SU-DHL-6 (cell line): ENCODE measurements around the gene INO80D.

Experiments
- H2AFZ ChIP-seq: fragments of 200-600 bp; sonication (generic); 2 replicates; pipeline ENCODE4 v1.6.1; 2014; ENCODE audit warnings: low read depth, mild to moderate bottlenecking, moderate library complexity, mixed read lengths, antibody characterized with exemption, low read length; ENCODE audit not compliant: severe bottlenecking
- H3F3A ChIP-seq: fragments of 200-600 bp; shearing (Covaris generic); 2 replicates; pipeline ENCODE4 v1.6.0; 2016; ENCODE audit warnings: antibody characterized with exemption, mild to moderate bottlenecking; ENCODE audit not compliant: insufficient read depth
- H3K27ac ChIP-seq: fragments of 200-600 bp; sonication (generic); 2 replicates; pipeline ENCODE4 v1.5.1; 2016; ENCODE audit warnings: low read depth, mild to moderate bottlenecking, low read length, moderate library complexity, mixed read lengths
- H3K27me3 ChIP-seq: fragments of 200-600 bp; sonication (generic), shearing (Covaris generic); 2 replicates; pipeline ENCODE4 v1.6.0; 2014; ENCODE audit warnings: mild to moderate bottlenecking, low read length
- H3K36me3 ChIP-seq: fragments of 200-600 bp; sonication (generic); 2 replicates; pipeline ENCODE4 v1.6.1; 2014; ENCODE audit warnings: mild to moderate bottlenecking, low read length, mixed read lengths
- H3K4me2 ChIP-seq: fragments of 300-600, 200-600 bp; shearing (Covaris generic), sonication (generic); 2 replicates; pipeline ENCODE4 v1.6.0; 2014; ENCODE audit warnings: low read length, low read depth, mild to moderate bottlenecking; ENCODE audit not compliant: poor library complexity, severe bottlenecking
- H3K4me3 ChIP-seq: fragments of 200-600 bp; sonication (generic); 2 replicates; pipeline ENCODE4 v1.5.1; 2014; ENCODE audit warnings: antibody characterized with exemption, low read length, mild to moderate bottlenecking, mixed read lengths; ENCODE audit not compliant: insufficient read depth, poor library complexity, severe bottlenecking
- H3K79me2 ChIP-seq: fragments of 200-600 bp; sonication (generic); 2 replicates; pipeline ENCODE4 v1.6.1; 2014; ENCODE audit warnings: mild to moderate bottlenecking, low read length, moderate library complexity; ENCODE audit not compliant: insufficient read depth
- H3K9ac ChIP-seq: fragments of 200-600 bp; sonication (generic); 2 replicates; pipeline ENCODE4 v1.7.0; 2014; ENCODE audit warnings: mild to moderate bottlenecking, low read length
- H3K9me2 ChIP-seq: fragments of 200-600 bp; sonication (generic); replicated peaks from 2 replicates; pipeline ENCODE4 v1.6.1; 2014; ENCODE audit warnings: low read length; ENCODE audit not compliant: insufficient read depth
- H3K9me3 ChIP-seq: fragments of 200-600 bp; sonication (generic); 2 replicates; pipeline ENCODE4 v1.6.1; 2014; ENCODE audit warnings: low read length, mixed read lengths; ENCODE audit not compliant: insufficient read depth
- H4K20me1 ChIP-seq: fragments of 200-600 bp; sonication (generic); 2 replicates; pipeline ENCODE4 v1.6.1; 2014; ENCODE audit warnings: low read depth, mild to moderate bottlenecking, antibody characterized with exemption, low read length, moderate library complexity, mixed read lengths
- CTCF ChIP-seq: fragments of 200-600 bp; sonication (generic); IDR thresholded peaks from one replicate; pipeline ENCODE4 v1.5.1; 2017; ENCODE audit warnings: antibody characterized with exemption, mild to moderate bottlenecking, low read length, moderate library complexity; ENCODE audit not compliant: insufficient read depth, poor library complexity, severe bottlenecking
- EZH2phosphoT487 ChIP-seq: fragments of 200-600 bp; sonication (generic), shearing (Covaris generic); conservative IDR thresholded peaks from 2 replicates; pipeline ENCODE4 v1.6.1; 2018; ENCODE audit warnings: mild to moderate bottlenecking, antibody characterized with exemption, low read length, moderate library complexity, mixed read lengths

Gene INO80D

GRCh38 chr2:205946226-205946625 lies 139.7 kb downstream of the INO80D start:
- no peaks in the 10 kb centered on the region for H3K27me3 ChIP-seq
- no peaks in the 10 kb centered on the region for H3F3A ChIP-seq
- no peaks in the 10 kb centered on the region for H4K20me1 ChIP-seq
- no peak for TF ChIP-seq CTCF
- no peak for TF ChIP-seq EZH2phosphoT487
- no peaks in the 10 kb centered on the region for H3K36me3 ChIP-seq
- no peaks in the 10 kb centered on the region for H3K79me2 ChIP-seq
- no peaks in the 10 kb centered on the region for H3K9me2 ChIP-seq
- no peak overlapping the region for H3K4me2 ChIP-seq
- no peaks in the 10 kb centered on the region for H3K9me3 ChIP-seq
- H3K9ac ChIP-seq, result no peak overlapping the region
- H3K4me3 ChIP-seq, result no peak overlapping the region
- H2AFZ ChIP-seq, result no peak overlapping the region
- no peak overlapping the region for H3K27ac ChIP-seq
